ENCODE measurements around the gene EHMT1.

- TF ChIP-seq SIN3A (IDR thresholded peaks at IDR 0.05; ENCODE audit: borderline replicate concordance in 2 of 2, control insufficient read depth in 1 of 2, low read depth in 2 of 2, low read length in 2 of 2) (no peak), MLX (CRISPR knock-in tag; conservative IDR thresholded peaks at IDR 0.05) (no peak), PTBP1 (IDR thresholded peaks at IDR 0.05; ENCODE audit: low read depth, low read length) (no peak), EWSR1 (IDR thresholded peaks at IDR 0.05; ENCODE audit: borderline replicate concordance, low read depth, partially characterized antibody) (no peak), MYBL2 (IDR thresholded peaks at IDR 0.05; ENCODE audit: low read depth) (no peak), MYBL2 (CRISPR knock-in tag; IDR thresholded peaks at IDR 0.05; ENCODE audit: borderline replicate concordance) (no peak), LEF1 (IDR thresholded peaks at IDR 0.05) (no peak), CTCF (IDR thresholded peaks at IDR 0.05 in 2 of 3, conservative IDR thresholded peaks at IDR 0.05 in 1 of 3; ENCODE audit: insufficient read depth in 2 of 3, low read depth in 1 of 3, low read length in 3 of 3) (no peak), ATF6 (CRISPR knock-in tag; IDR thresholded peaks at IDR 0.05) (no peak)
These were observed 45.9 kb downstream of the EHMT1 start for GRCh38 chr9:137664676-137665075.
